GM12878 (cell line): Measurements from ENCODE around the gene ASTL. TPM values are rescaled to one million over a fixed set of nuclear protein-coding genes. Genes with fewer than 3 reads are reported as not detected.

ENCODE experiments used
- ATF7 ChIP-seq: fragments of 450-650 bp; IDR thresholded peaks from 2 replicates; pipeline ENCODE4 v1.6.1; 2016; ENCODE audit warnings: low read depth, mild to moderate bottlenecking
- BCL11A ChIP-seq: IDR thresholded peaks from 2 replicates; pipeline ENCODE4 v1.6.1; 2011; ENCODE audit warnings: low read depth, low read length
- CBFB ChIP-seq: IDR thresholded peaks from 2 replicates; pipeline ENCODE4 v1.6.1; 2016; ENCODE audit warnings: antibody characterized with exemption, low read depth
- CREM ChIP-seq: IDR thresholded peaks from 2 replicates; pipeline ENCODE4 v1.6.1; 2014; ENCODE audit warnings: antibody characterized with exemption, low read depth
- EP300 ChIP-seq, 2 experiments: fragments of 150-350 bp in 1 of 2; IDR thresholded peaks; 2 replicates each; pipeline ENCODE4 v1.6.1; 2011 to 2012; ENCODE audit warnings: low read depth in 2 of 2, low read length in 2 of 2, borderline replicate concordance in 1 of 2, improper control_type of control experiment in 1 of 2, inconsistent platforms in 1 of 2; ENCODE audit not compliant: control insufficient read depth in 1 of 2
- ETV6 ChIP-seq, 2 experiments: fragments of 450-650 bp in 1 of 2; IDR thresholded peaks in 1 of 2; conservative IDR thresholded peaks in 1 of 2; 2 replicates each; pipeline ENCODE4 v1.6.1; 2014; ENCODE audit warnings: antibody characterized with exemption in 1 of 2, borderline replicate concordance in 1 of 2, low read depth in 1 of 2, mild to moderate bottlenecking in 1 of 2, moderate library complexity in 1 of 2
- HCFC1 ChIP-seq: fragments of 150-350 bp; IDR thresholded peaks from 2 replicates; pipeline ENCODE4 v1.6.1; 2014; ENCODE audit warnings: low read length
- IKZF2 ChIP-seq, 2 experiments: fragments of 450-650 bp; IDR thresholded peaks; 2 replicates each; pipeline ENCODE4 v1.6.1; 2017; ENCODE audit warnings: mild to moderate bottlenecking in 2 of 2, moderate library complexity in 2 of 2
- JUND ChIP-seq: IDR thresholded peaks from 2 replicates; pipeline ENCODE4 v1.6.1; 2012; ENCODE audit warnings: low read depth, mild to moderate bottlenecking, low read length, improper control_type of control experiment, moderate library complexity
- LARP7 ChIP-seq: fragments of 450-650 bp; IDR thresholded peaks from 2 replicates; pipeline ENCODE4 v1.6.1; 2017; ENCODE audit warnings: mild to moderate bottlenecking
- NFYA ChIP-seq: IDR thresholded peaks from 2 replicates; pipeline ENCODE4 v1.6.1; 2011; ENCODE audit warnings: low read depth, mild to moderate bottlenecking, low read length, improper control_type of control experiment, borderline replicate concordance
- NR2F1 ChIP-seq: fragments of 450-650 bp; conservative IDR thresholded peaks from 2 replicates; pipeline ENCODE4 v1.6.1; 2017; ENCODE audit warnings: mild to moderate bottlenecking
- PML ChIP-seq: IDR thresholded peaks from 2 replicates; pipeline ENCODE4 v1.6.1; 2012; ENCODE audit warnings: low read length, inconsistent platforms
- RAD51 ChIP-seq: fragments of 450-650 bp; IDR thresholded peaks from 2 replicates; pipeline ENCODE4 v1.6.1; 2016; ENCODE audit warnings: moderate library complexity, mild to moderate bottlenecking, inconsistent platforms
- RELA ChIP-seq: fragments of 450-650 bp; IDR thresholded peaks from 2 replicates; pipeline ENCODE4 v1.8.0; 2014; ENCODE audit warnings: borderline replicate concordance; ENCODE audit not compliant: partially characterized antibody
- REST ChIP-seq: IDR thresholded peaks from 2 replicates; pipeline ENCODE4 v1.6.1; 2012; ENCODE audit warnings: mild to moderate bottlenecking, low read depth, low read length
- RUNX3 ChIP-seq: IDR thresholded peaks from 2 replicates; pipeline ENCODE4 v1.6.1; 2012; ENCODE audit warnings: low read length, inconsistent platforms
- SMARCA5 ChIP-seq: fragments of 450-650 bp; IDR thresholded peaks from 2 replicates; pipeline ENCODE4 v1.6.1; 2017; ENCODE audit warnings: mild to moderate bottlenecking
- SMC3 ChIP-seq: IDR thresholded peaks from 2 replicates; pipeline ENCODE4 v1.6.1; 2011; ENCODE audit warnings: low read length, improper control_type of control experiment, borderline replicate concordance
- SUPT20H ChIP-seq: IDR thresholded peaks from 2 replicates; pipeline ENCODE4 v1.6.1; 2011; ENCODE audit warnings: low read depth, mild to moderate bottlenecking, low read length, moderate library complexity, borderline replicate concordance; ENCODE audit not compliant: control insufficient read depth
- TBL1XR1 ChIP-seq: IDR thresholded peaks from 2 replicates; pipeline ENCODE4 v1.6.1; 2012; ENCODE audit warnings: low read depth, low read length, improper control_type of control experiment
- ZBTB40 ChIP-seq: fragments of 450-650 bp; IDR thresholded peaks from 2 replicates; pipeline ENCODE4 v1.6.1; 2016; ENCODE audit warnings: mild to moderate bottlenecking, moderate library complexity, borderline replicate concordance
- polyA plus RNA-seq, 11 experiments: library from polyadenylated mRNA; depleted of rRNA in 4 of 11; unstranded in 6 of 11; stranded (reverse) in 5 of 11; fragments of >200 nt; fragmentation: Nextera tagmentation in 4 of 11; fragmentation: Illumina TruSeq in 1 of 11; extraction: Ambion mirVana in 4 of 11; extraction: Trizol in 1 of 11; gene quantifications; 1 replicate in 1 of 11; 2 replicates in 10 of 11; pipeline versions ENCODE4 v1.2.1 to v1.2.3, GENCODE V29; 2011 to 2016; ENCODE audit warnings: inconsistent platforms in 2 of 11, missing spikeins in 2 of 11, low read depth in 1 of 11
- total RNA-seq, 4 experiments: library from RNA; depleted of rRNA in 3 of 4; stranded (reverse); fragments of >200 nt in 3 of 4; fragmentation: Illumina TruSeq in 1 of 4; extraction: Trizol in 1 of 4; gene quantifications; 2 replicates each; pipeline versions ENCODE4 v1.2.1 to v1.2.3, GENCODE V29; 2013 to 2021

The ASTL gene
- total and polyA plus RNA-seq, 10 of the 15 experiments (the other 5 are each of a cell fraction or from before 2014, with no cell fraction given), result 0.18 to 1.0 (median 0.38) TPM; not detected in 4

GRCh38 chr2:96145036-96145847 lies 6.9 kb upstream of the ASTL start, which contains the start of gene DUSP2 (continued):
- peak; percentile 55 for TF ChIP-seq REST
- TF ChIP-seq CBFB, result peak; percentile 94
- no peak; a peak in 1 of 4 replicates for TF ChIP-seq IKZF2 (IDR thresholded peaks at IDR 0.05)
- peak; percentile 77 for TF ChIP-seq RAD51
- TF ChIP-seq SMC3, result no peak
- peak; percentile 87; the same call in 1 of the 2 replicates for TF ChIP-seq NR2F1
- peak; percentile 37 for TF ChIP-seq ATF7
- TF ChIP-seq CREM, result peak; percentile 44
- peak; percentile 5 for TF ChIP-seq RELA
- peak in 1 of 2 experiments; percentile 36; a peak in 3 of 4 replicates for TF ChIP-seq EP300 (IDR thresholded peaks at IDR 0.05; ENCODE audit: borderline replicate concordance in 1 of 2, control insufficient read depth in 1 of 2, low read depth in 2 of 2, low read length in 2 of 2)
- TF ChIP-seq NFYA, result no peak
- peak; percentile 43 for TF ChIP-seq HCFC1
- TF ChIP-seq LARP7, result peak; percentile 100
- no peak for TF ChIP-seq ETV6 (conservative IDR thresholded peaks at IDR 0.05 in 1 of 2, IDR thresholded peaks at IDR 0.05 in 1 of 2; ENCODE audit: borderline replicate concordance in 1 of 2, low read depth in 1 of 2)
- TF ChIP-seq RUNX3, result no peak
- no peak for TF ChIP-seq ZBTB40
- peak; percentile 86 for TF ChIP-seq SMARCA5
- TF ChIP-seq BCL11A, result no peak
- TF ChIP-seq TBL1XR1, result peak; percentile 81; the same call in 1 of the 2 replicates
- no peak for TF ChIP-seq PML
- no peak for TF ChIP-seq SUPT20H
- no peak for TF ChIP-seq JUND
